K562 (cell line): ENCODE measurements around the gene FGGY. TPM values are rescaled to one million over a fixed set of nuclear protein-coding genes. Genes with fewer than 3 reads are reported as not detected.

Experiments
- ATAC-seq: fragments of 200-7000 bp; cut with Tn5 transposase; 3 replicates; pipeline ENCODE4 v1.9.1; 2020; ENCODE audit warnings: moderate library complexity
- BruUV-seq: library from RNA; stranded (reverse); fragments of 400-500 nt; replicated peaks from 2 replicates; lab custom pipeline; 2021; lab: Mats Ljungman, UMichigan
- CTCF ChIA-PET: fragments of 300-600 bp; formaldehyde crosslinking; extraction: SDS; loops from one replicate; lab custom pipeline; 2021; ENCODE audit warnings: low intra/inter-chr PET ratio; lab: Yijun Ruan, JAX
- POLR2A ChIA-PET: fragments of 300-600, 350-650 bp; sonication (Branson Sonifier 250); formaldehyde crosslinking; extraction: SDS; loops from one replicate; lab custom pipeline; 2021; ENCODE audit warnings: antibody characterized with exemption, inconsistent platforms; lab: Yijun Ruan, JAX
- DNase-seq, 4 experiments: peaks; one replicate each; pipeline versions ENCODE4 v3.0.0 to v3.0.0-alpha.2; 2011 to 2018; ENCODE audit warnings: low spot score in 3 of 4, mixed read lengths in 3 of 4; ENCODE audit errors: extremely low read depth in 1 of 4
- FAIRE-seq: peaks from 2 replicates; lab custom pipeline; 2011; peaks lifted over from hg19 to GRCh38; lab: Jason Lieb, UNC
- H2AFZ ChIP-seq: 2 replicates; pipeline ENCODE4 v1.6.0; 2011; ENCODE audit warnings: low read depth, low read length, control low read depth, inconsistent platforms
- H3K27ac ChIP-seq: fragments of 200-600 bp; 3 replicates; pipeline ENCODE4 v1.8.0; 2011; ENCODE audit warnings: low read depth, mild to moderate bottlenecking, control low read depth, inconsistent platforms, low read length, moderate library complexity, mixed read lengths; ENCODE audit errors: extremely low read depth
- H3K27me3 ChIP-seq, 2 experiments: fragments of 300-600 bp in 1 of 2; 2 replicates in 1 of 2; 3 replicates in 1 of 2; pipeline versions ENCODE4 v1.6.0 to v1.8.0; 2011; ENCODE audit warnings: inconsistent platforms in 2 of 2, low read length in 2 of 2, mild to moderate bottlenecking in 1 of 2, mixed read lengths in 1 of 2, moderate library complexity in 1 of 2; ENCODE audit not compliant: control insufficient read depth in 2 of 2, insufficient read depth in 2 of 2
- H3K36me3 ChIP-seq: fragments of 300-600 bp; 3 replicates; pipeline ENCODE4 v1.8.0; 2011; ENCODE audit warnings: mild to moderate bottlenecking, low read length, inconsistent platforms; ENCODE audit not compliant: control insufficient read depth, insufficient read depth
- H3K4me1 ChIP-seq, 2 experiments: fragments of 200-600 bp in 1 of 2; replicated peaks in 1 of 2; 2 replicates in 1 of 2; 3 replicates in 1 of 2; pipeline versions ENCODE4 v1.5.1 to v1.8.0; 2011; ENCODE audit warnings: inconsistent platforms in 2 of 2, low read length in 2 of 2, mild to moderate bottlenecking in 1 of 2, mixed read lengths in 1 of 2, moderate library complexity in 1 of 2; ENCODE audit not compliant: control insufficient read depth in 2 of 2, insufficient read depth in 2 of 2
- H3K4me2 ChIP-seq: 2 replicates; pipeline ENCODE4 v1.6.1; 2011; ENCODE audit warnings: low read length, control low read depth, inconsistent platforms, mixed read lengths; ENCODE audit not compliant: insufficient read depth
- H3K4me3 ChIP-seq: fragments of 200-600 bp; sonication (generic), shearing (Covaris generic); 2 replicates; pipeline ENCODE4 v1.5.1; 2016; ENCODE audit warnings: control low read depth, inconsistent platforms
- H3K79me2 ChIP-seq: fragments of 200-600 bp; 3 replicates; pipeline ENCODE4 v1.8.0; 2011; ENCODE audit warnings: low read length, inconsistent platforms; ENCODE audit not compliant: control insufficient read depth, insufficient read depth
- H3K9ac ChIP-seq, 2 experiments: 2 replicates each; pipeline versions ENCODE4 v1.6.0 to v1.6.1; 2011; ENCODE audit warnings: low read depth in 2 of 2, low read length in 2 of 2, control low read depth in 1 of 2, inconsistent platforms in 1 of 2, mild to moderate bottlenecking in 1 of 2, mixed read lengths in 1 of 2; ENCODE audit not compliant: insufficient read depth in 1 of 2
- H3K9me1 ChIP-seq: one replicate; pipeline ENCODE4 v1.6.0; 2011; ENCODE audit warnings: inconsistent platforms, mild to moderate bottlenecking, low read length, moderate library complexity; ENCODE audit not compliant: control insufficient read depth, insufficient read depth
- H3K9me3 ChIP-seq: replicated peaks from 2 replicates; pipeline ENCODE4 v1.5.1; 2011; ENCODE audit warnings: low read depth, low read length, inconsistent platforms; ENCODE audit not compliant: control insufficient read depth, insufficient read depth
- H4K20me1 ChIP-seq: replicated peaks from 2 replicates; pipeline ENCODE4 v1.6.1; 2011; ENCODE audit warnings: low read length, inconsistent platforms, mixed read lengths; ENCODE audit not compliant: control insufficient read depth, insufficient read depth
- BCOR ChIP-seq: fragments of 450-650 bp; IDR thresholded peaks from 2 replicates; pipeline ENCODE4 v1.6.1; 2016
- CBX3 ChIP-seq, 2 experiments: IDR thresholded peaks; 1 replicate in 1 of 2; 2 replicates in 1 of 2; pipeline ENCODE4 v1.6.1; 2012; ENCODE audit warnings: inconsistent platforms in 2 of 2, low read length in 2 of 2, borderline replicate concordance in 1 of 2, control low read depth in 1 of 2
- CHCHD3 ChIP-seq: fragments of 250-450 bp; sonication (Bioruptor Pico); IDR thresholded peaks from 2 replicates; pipeline ENCODE4 v2.1.2; 2022; ENCODE audit warnings: mild to moderate bottlenecking
- GATA2 ChIP-seq: sonication (generic); formaldehyde crosslinking; IDR thresholded peaks from 2 replicates; pipeline ENCODE4 v1.4.0; 2020; ENCODE audit warnings: mild to moderate bottlenecking, missing genetic modification reagents
- HNRNPLL ChIP-seq: fragments of 200-400 bp; formaldehyde crosslinking; IDR thresholded peaks from 2 replicates; pipeline ENCODE4 v1.6.1; 2017; ENCODE audit warnings: low read length, low read depth, mild to moderate bottlenecking; ENCODE audit not compliant: poor library complexity, severe bottlenecking
- ILK ChIP-seq: fragments of 450-650 bp; IDR thresholded peaks from 2 replicates; pipeline ENCODE4 v1.6.1; 2016; ENCODE audit warnings: missing genetic modification characterization, low read depth, mild to moderate bottlenecking, missing compliant biosample characterization, moderate library complexity, borderline replicate concordance
- KLF10 ChIP-seq: fragments of 250-450 bp; sonication (Bioruptor Pico); IDR thresholded peaks from 2 replicates; pipeline ENCODE4 v1.6.1; 2021; ENCODE audit warnings: matching md5 sums
- NEUROD1 ChIP-seq: fragments of 150-350 bp; IDR thresholded peaks from 2 replicates; pipeline ENCODE4 v1.6.1; 2014; ENCODE audit warnings: borderline replicate concordance, low read length, low read depth; ENCODE audit not compliant: partially characterized antibody
- PHF20 ChIP-seq: fragments of 450-650 bp; IDR thresholded peaks from 2 replicates; pipeline ENCODE4 v1.6.1; 2018; ENCODE audit not compliant: partially characterized antibody
- RBM25 ChIP-seq: fragments of 200-400 bp; formaldehyde crosslinking; IDR thresholded peaks from 2 replicates; pipeline ENCODE4 v1.6.1; 2018; ENCODE audit warnings: low read length, low read depth, moderate library complexity; ENCODE audit not compliant: severe bottlenecking
- SPI1 ChIP-seq: IDR thresholded peaks from 2 replicates; pipeline ENCODE4 v1.6.1; 2011; ENCODE audit warnings: low read depth, low read length, control low read depth, borderline replicate concordance
- WGBS: fragments of 100-300 bp; shearing (Covaris generic); methylation state at CpG from one replicate; pipeline ENCODE4 v1.1.6; 2016; ENCODE audit warnings: low coverage, mixed read lengths; ENCODE audit not compliant: insufficient coverage; ENCODE audit errors: missing lambda C conversion rate; 5-methylcytosine and 5-hydroxymethylcytosine counted together
- in situ Hi-C: fragments of 300-500 bp; cut with MboI; formaldehyde crosslinking; loops from 4 replicates; pipeline ENCODE4 v1.15.0; 2018; ENCODE audit warnings: inconsistent platforms, mixed read lengths
- intact Hi-C: fragments of 100-400 bp; cut with micrococcal nuclease; formaldehyde crosslinking; loops from 2 replicates; pipeline ENCODE4 v1.14.2; 2022
- polyA plus RNA-seq, 8 experiments: library from polyadenylated mRNA; depleted of rRNA in 4 of 8; stranded (reverse) in 5 of 8; unstranded in 3 of 8; fragments of >200 nt; fragmentation: Nextera tagmentation in 2 of 8; fragmentation: Illumina TruSeq in 1 of 8; extraction: Ambion mirVana in 2 of 8; extraction: Trizol in 1 of 8; gene quantifications; 2 replicates each; pipeline versions ENCODE4 v1.2.1 to v1.2.3, GENCODE V29; 2011 to 2014; ENCODE audit warnings: inconsistent platforms in 1 of 8, missing spikeins in 1 of 8
- total RNA-seq, 7 experiments: library from RNA; depleted of rRNA in 6 of 7; stranded (reverse); fragments of >200 nt in 6 of 7; fragmentation: Illumina TruSeq in 2 of 7; extraction: Trizol in 2 of 7; gene quantifications; 2 replicates each; pipeline versions ENCODE4 v1.2.1 to v1.2.3, GENCODE V29; 2011 to 2021; ENCODE audit warnings: low replicate concordance in 1 of 7
- TF ChIP-seq, protein P1 (sequence below): fragments of 450-650 bp; formaldehyde crosslinking; IDR thresholded peaks from 2 replicates; pipeline ENCODE4 v1.4.0; 2022; ENCODE audit warnings: mild to moderate bottlenecking, moderate library complexity

FGGY gene
- total and polyA plus RNA-seq, 9 of the 15 experiments (the other 6 are each of a cell fraction or from before 2014, with no cell fraction given), result 9.7 to 19.2 (median 12.6) TPM

DNA sequence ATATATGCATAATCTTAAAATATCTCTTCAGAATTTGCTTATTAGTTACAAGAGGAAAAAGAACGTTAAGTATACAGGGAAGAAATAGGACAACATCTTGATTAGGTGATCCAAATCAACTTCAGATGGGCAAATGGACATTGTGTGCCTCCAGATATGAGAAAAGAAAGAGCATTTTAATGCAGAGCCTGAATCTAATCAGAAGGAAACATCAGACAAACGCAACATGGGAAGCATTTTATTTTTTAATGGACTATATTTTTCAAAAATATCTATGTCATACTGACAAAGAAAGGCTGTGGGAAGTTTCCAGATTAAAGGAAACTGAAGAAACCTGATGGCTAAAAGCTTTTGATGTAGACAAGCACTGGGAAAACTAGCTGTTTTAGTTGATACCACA is 466.5 kb downstream of the FGGY start:
- Histone ChIP-seq H3K79me2 (no peaks in the 10 kb centered on the region), H3K27ac (no peak overlapping the region)
- intact Hi-C loops, result no loop called here
- no peak for TF ChIP-seq CHCHD3 (CRISPR knock-in tag)
- TF ChIP-seq, all 486 proteins: peak for 0
- Histone ChIP-seq H3K27me3 (peaks cover 5 to 6% of the 10 kb centered on the region in 2 experiments; a peak in 2 of 5 replicates), H2AFZ (no peak overlapping the region), H3K9me3 (no peaks in the 10 kb centered on the region), H3K4me2 (no peak overlapping the region), H3K4me1 (no peaks in the 10 kb centered on the region), H4K20me1 (no peaks in the 10 kb centered on the region), H3K4me3 (no peak overlapping the region), H3K36me3 (no peaks in the 10 kb centered on the region), H3K9ac (no peak overlapping the region), H3K9me1 (no peaks in the 10 kb centered on the region)
- no peak for FAIRE-seq
- 3% methylated on average over 2 of the region's 2 CpGs for WGBS
- BruUV-seq, result no TSS peak
- DNase-seq, result no peak
- no peak for ATAC-seq
- POLR2A ChIA-PET, result no interaction called here
- CTCF ChIA-PET, result no interaction called here
- in situ Hi-C loops, result loop anchor here (10.0 to 25.0 kb wide), 2 partner anchors 1019 to 1251 kb away; no protein-coding TSS in a partner anchor

DNA sequence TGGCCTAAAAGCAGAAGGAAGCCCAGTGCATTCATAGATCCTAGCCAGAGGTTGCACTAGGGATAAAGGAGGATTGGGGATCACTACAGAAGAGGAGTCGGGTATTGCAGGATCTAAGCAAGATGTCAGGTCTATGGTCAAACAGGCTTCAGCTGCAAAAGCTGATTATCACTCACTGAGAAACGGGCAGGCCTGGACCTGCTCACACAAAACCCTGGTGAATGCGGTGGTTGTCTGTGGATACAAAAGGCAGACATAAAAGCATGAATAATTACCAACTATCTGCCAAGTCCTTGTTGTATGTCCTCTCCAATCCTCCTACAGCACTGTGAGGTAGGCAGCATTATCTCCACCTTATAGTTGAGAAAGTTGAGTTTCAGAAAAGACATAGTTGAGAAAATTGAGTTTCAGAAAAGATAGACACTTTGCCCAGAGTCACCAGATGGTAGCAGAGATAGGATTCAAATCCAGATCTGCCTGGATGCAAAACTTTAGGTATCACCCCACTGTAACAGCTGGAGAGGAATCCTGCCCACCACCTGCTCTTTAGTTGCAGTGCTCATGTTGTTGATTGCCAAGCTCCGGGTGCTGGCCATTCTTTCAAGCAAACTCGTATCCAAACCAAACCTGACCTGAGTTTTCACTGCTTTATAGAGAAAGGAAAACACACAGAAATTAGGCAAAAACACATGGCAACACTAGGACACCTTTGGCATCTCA is 468.3 kb downstream of the FGGY start:
- Histone ChIP-seq H3K79me2 (no peaks in the 10 kb centered on the region), H3K36me3 (no peaks in the 10 kb centered on the region), H3K4me3 (no peak overlapping the region), H3K27me3 (peaks cover 5 to 11% of the 10 kb centered on the region in 2 experiments; a peak in 2 of 5 replicates), H3K9me3 (no peaks in the 10 kb centered on the region), H3K9me1 (no peaks in the 10 kb centered on the region), H4K20me1 (no peaks in the 10 kb centered on the region), H2AFZ (no peak overlapping the region), H3K27ac (no peak overlapping the region), H3K4me1 (peaks cover 0 to 7% of the 10 kb centered on the region in 2 experiments; a peak in 1 of 5 replicates), H3K4me2 (no peak overlapping the region), H3K9ac (no peak overlapping the region)
- ChIA-PET POLR2A (no interaction called here), CTCF (no interaction called here)
- ATAC-seq, result no peak
- in situ Hi-C loops, result loop anchor here (10.0 to 25.0 kb wide), 2 partner anchors 1020 to 1253 kb away; no protein-coding TSS in a partner anchor
- FAIRE-seq, result no peak
- BruUV-seq, result no TSS peak
- DNase-seq, result no peak
- intact Hi-C loops, result no loop called here
- WGBS, result 0% methylated on average over 5 of the region's 5 CpGs
- no peak for TF ChIP-seq SPI1
- TF ChIP-seq NEUROD1, result no peak
- no peak for TF ChIP-seq HNRNPLL
- no peak for TF ChIP-seq BCOR
- TF ChIP-seq GATA2 (CRISPR knock-in tag), result no peak
- no peak for TF ChIP-seq KLF10 (CRISPR knock-in tag)
- TF ChIP-seq RBM25, result no peak
- no peak for TF ChIP-seq ILK
- no peak for TF ChIP-seq CBX3 (IDR thresholded peaks at IDR 0.05; ENCODE audit: borderline replicate concordance in 1 of 2, low read length in 2 of 2)
- TF ChIP-seq PHF20, result no peak
- TF ChIP-seq, protein P1, sequence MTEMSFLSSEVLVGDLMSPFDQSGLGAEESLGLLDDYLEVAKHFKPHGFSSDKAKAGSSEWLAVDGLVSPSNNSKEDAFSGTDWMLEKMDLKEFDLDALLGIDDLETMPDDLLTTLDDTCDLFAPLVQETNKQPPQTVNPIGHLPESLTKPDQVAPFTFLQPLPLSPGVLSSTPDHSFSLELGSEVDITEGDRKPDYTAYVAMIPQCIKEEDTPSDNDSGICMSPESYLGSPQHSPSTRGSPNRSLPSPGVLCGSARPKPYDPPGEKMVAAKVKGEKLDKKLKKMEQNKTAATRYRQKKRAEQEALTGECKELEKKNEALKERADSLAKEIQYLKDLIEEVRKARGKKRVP (CRISPR knock-in tag), result no peak
